ENCODE data around the gene GAS2. TPM values are rescaled to one million over a fixed set of nuclear protein-coding genes. Genes with fewer than 3 reads are reported as not detected.

Gene GAS2
- total RNA-seq, 1 experiment from 2014 or later, result 2.8 TPM

- Histone ChIP-seq H3K27ac (no peak overlapping the region), H3K4me1 (replicated peaks; ENCODE audit: insufficient read depth) (no peaks in the 10 kb centered on the region), H4K20me1 (ENCODE audit: insufficient read depth) (no peaks in the 10 kb centered on the region), H3K9me3 (ENCODE audit: insufficient read depth, low read depth) (no peaks in the 10 kb centered on the region), H3F3A (ENCODE audit: insufficient read depth, low read depth) (no peaks in the 10 kb centered on the region), H3K79me2 (ENCODE audit: low read depth) (no peaks in the 10 kb centered on the region), H3K4me2 (no peak overlapping the region), H3K27me3 (ENCODE audit: insufficient read depth, low read depth) (no peaks in the 10 kb centered on the region), H3K4me3 (no peak overlapping the region), H2AFZ (no peak overlapping the region), H3K36me3 (ENCODE audit: low read depth) (no peaks in the 10 kb centered on the region), H3K9me2 (ENCODE audit: insufficient read depth) (no peaks in the 10 kb centered on the region)
- CTCF ChIA-PET, result no interaction called here
- DNase-seq, result peak in 1 of 2 experiments; percentile 22
- intact Hi-C loops (cut with micrococcal nuclease; ENCODE audit: unreplicated experiment), result no loop called here
- POLR2A ChIA-PET (ENCODE audit: unreplicated experiment), result no interaction called here
- TF ChIP-seq EZH2 (IDR thresholded peaks at IDR 0.05; ENCODE audit: low read depth) (no peak), CTCF (conservative IDR thresholded peaks at IDR 0.05) (no peak)
- BruUV-seq (replicated peaks), result no TSS peak
Measured at GRCh38 chr11:22711071-22711770, 44.8 kb downstream of the GAS2 start.

- no peaks in the 10 kb centered on the region for H3F3A ChIP-seq (ENCODE audit: insufficient read depth, low read depth)
- no peak overlapping the region for H3K4me2 ChIP-seq
- no peak overlapping the region for H3K27ac ChIP-seq
- H3K36me3 ChIP-seq (ENCODE audit: low read depth), result no peaks in the 10 kb centered on the region
- ChIA-PET CTCF (interaction anchor here (0.6 kb wide), 1 partner anchor 1906 kb away, joined by 3 read pairs; no protein-coding TSS in a partner anchor), POLR2A (ENCODE audit: unreplicated experiment) (no interaction called here)
- H3K9me3 ChIP-seq (ENCODE audit: insufficient read depth, low read depth), result no peaks in the 10 kb centered on the region
- no peaks in the 10 kb centered on the region for H3K9me2 ChIP-seq (ENCODE audit: insufficient read depth)
- DNase-seq, result no peak
- H3K79me2 ChIP-seq (ENCODE audit: low read depth), result no peaks in the 10 kb centered on the region
- H4K20me1 ChIP-seq (ENCODE audit: insufficient read depth), result no peaks in the 10 kb centered on the region
- H3K27me3 ChIP-seq (ENCODE audit: insufficient read depth, low read depth), result no peaks in the 10 kb centered on the region
- BruUV-seq (replicated peaks), result no TSS peak
- H2AFZ ChIP-seq, result no peak overlapping the region
- H3K4me3 ChIP-seq, result no peak overlapping the region
- H3K4me1 ChIP-seq (replicated peaks; ENCODE audit: insufficient read depth), result no peaks in the 10 kb centered on the region
- TF ChIP-seq CTCF (conservative IDR thresholded peaks at IDR 0.05), result no peak
- no peak for TF ChIP-seq EZH2 (IDR thresholded peaks at IDR 0.05; ENCODE audit: low read depth)
- intact Hi-C loops (cut with micrococcal nuclease; ENCODE audit: unreplicated experiment), result no loop called here
Measured at GRCh38 chr11:22711880-22712279, 45.5 kb downstream of the GAS2 start.

GRCh38 chr11:22713336-22713735 lies 46.9 kb downstream of the GAS2 start:
- intact Hi-C loops (cut with micrococcal nuclease; ENCODE audit: unreplicated experiment), result no loop called here
- DNase-seq, result no peak
- Histone ChIP-seq H3K79me2 (ENCODE audit: low read depth) (no peaks in the 10 kb centered on the region), H3K27ac (no peak overlapping the region), H3K4me3 (no peak overlapping the region), H3K36me3 (ENCODE audit: low read depth) (no peaks in the 10 kb centered on the region), H3K4me2 (no peak overlapping the region), H3K27me3 (ENCODE audit: insufficient read depth, low read depth) (no peaks in the 10 kb centered on the region), H2AFZ (no peak overlapping the region), H3F3A (ENCODE audit: insufficient read depth, low read depth) (no peaks in the 10 kb centered on the region), H3K9me3 (ENCODE audit: insufficient read depth, low read depth) (no peaks in the 10 kb centered on the region), H4K20me1 (ENCODE audit: insufficient read depth) (no peaks in the 10 kb centered on the region), H3K9me2 (ENCODE audit: insufficient read depth) (no peaks in the 10 kb centered on the region), H3K4me1 (replicated peaks; ENCODE audit: insufficient read depth) (no peaks in the 10 kb centered on the region)
- ChIA-PET POLR2A (ENCODE audit: unreplicated experiment) (no interaction called here), CTCF (interaction anchor here (0.6 kb wide), 1 partner anchor 1032 kb away, joined by 11 read pairs; no protein-coding TSS in a partner anchor)
- BruUV-seq (replicated peaks), result no TSS peak
- TF ChIP-seq EZH2 (IDR thresholded peaks at IDR 0.05; ENCODE audit: low read depth) (no peak), CTCF (conservative IDR thresholded peaks at IDR 0.05) (no peak)

All from PC-9 (cell line).